ENCODE measurements around the gene CELF4.

The CELF4 gene

GRCh38 chr18:37277804-37278203, 287.8 kb downstream of the CELF4 start:
- DNase-seq (ENCODE audit: low read depth): no peak

GRCh38 chr18:37276111-37276890, 289.3 kb downstream of the CELF4 start:
- no peak for DNase-seq (ENCODE audit: low read depth)

- DNase-seq (ENCODE audit: low read depth): no peak
Measured at GRCh38 chr18:37275237-37275741, 290.3 kb downstream of the CELF4 start.

- no peak for DNase-seq (ENCODE audit: low read depth)
Measured at GRCh38 chr18:37274309-37275236, 291.0 kb downstream of the CELF4 start.

GRCh38 chr18:37272841-37273240, 292.8 kb downstream of the CELF4 start:
- no peak for DNase-seq (ENCODE audit: low read depth)

GRCh38 chr18:37272226-37272625, 293.4 kb downstream of the CELF4 start:
- DNase-seq (ENCODE audit: low read depth): no peak

- no peak for DNase-seq (ENCODE audit: low read depth)
Measured at GRCh38 chr18:37270666-37271052, 294.9 kb downstream of the CELF4 start.

- no peak for DNase-seq (ENCODE audit: low read depth)
Measured at GRCh38 chr18:37270038-37270665, 295.4 kb downstream of the CELF4 start.

GRCh38 chr18:37266290-37266689, 299.3 kb downstream of the CELF4 start:
- DNase-seq (ENCODE audit: low read depth): no peak

GRCh38 chr18:37265382-37265781, 300.2 kb downstream of the CELF4 start:
- no peak for DNase-seq (ENCODE audit: low read depth)

- DNase-seq (ENCODE audit: low read depth): no peak
Measured at GRCh38 chr18:37264956-37265355, 300.6 kb downstream of the CELF4 start.

GRCh38 chr18:37261988-37262387, 303.6 kb downstream of the CELF4 start:
- DNase-seq (ENCODE audit: low read depth): no peak

- DNase-seq (ENCODE audit: low read depth): no peak
Measured at GRCh38 chr18:37261246-37261840, 304.3 kb downstream of the CELF4 start.

- no peak for DNase-seq (ENCODE audit: low read depth)
Measured at GRCh38 chr18:37260367-37261093, 305.1 kb downstream of the CELF4 start.

- no peak for DNase-seq (ENCODE audit: low read depth)
Measured at GRCh38 chr18:37259711-37260110, 305.9 kb downstream of the CELF4 start.

- DNase-seq (ENCODE audit: low read depth): no peak
Measured at GRCh38 chr18:37258819-37259218, 306.8 kb downstream of the CELF4 start.

- DNase-seq (ENCODE audit: low read depth): no peak
Measured at GRCh38 chr18:37258131-37258530, 307.5 kb downstream of the CELF4 start.

GRCh38 chr18:37254973-37255372, 310.6 kb downstream of the CELF4 start:
- DNase-seq (ENCODE audit: low read depth): no peak

GRCh38 chr18:37254236-37254754, 311.3 kb downstream of the CELF4 start:
- DNase-seq (ENCODE audit: low read depth): no peak

GRCh38 chr18:37253394-37254235, 312.0 kb downstream of the CELF4 start:
- DNase-seq (ENCODE audit: low read depth): no peak
